IMR-90 (cell line): Measurements from ENCODE around the gene MSI2. TPM values are rescaled to one million over a fixed set of nuclear protein-coding genes. Genes with fewer than 3 reads are reported as not detected.

Experiments used
- ATAC-seq: fragments of 200-7000 bp; cut with Tn5 transposase; 2 replicates; pipeline ENCODE4 v1.9.1; 2020; ENCODE audit warnings: low read depth, mild to moderate bottlenecking, moderate library complexity
- BruUV-seq: library from RNA; stranded (reverse); fragments of 400-500 nt; replicated peaks from 2 replicates; lab custom pipeline; 2021; lab: Mats Ljungman, UMichigan
- CTCF ChIA-PET: fragments of 300-600 bp; formaldehyde crosslinking; extraction: SDS; loops from one replicate; lab custom pipeline; 2021; ENCODE audit warnings: antibody characterized with exemption; lab: Yijun Ruan, JAX
- POLR2A ChIA-PET: fragments of 300-600 bp; sonication (Branson Sonifier 250); formaldehyde crosslinking; loops from one replicate; lab custom pipeline; 2022; ENCODE audit warnings: antibody characterized with exemption; ENCODE audit not compliant: unreplicated experiment; lab: Charles Lee
- DNase-seq: peaks from one replicate; pipeline ENCODE4 v3.0.0; 2013
- H2AFZ ChIP-seq: replicated peaks from 2 replicates; pipeline ENCODE3; 2013; ENCODE audit warnings: low read length, mild to moderate bottlenecking; ENCODE audit not compliant: poor library complexity
- H2AK5ac ChIP-seq: 2 replicates; pipeline ENCODE4 v1.6.1; 2013; ENCODE audit warnings: low read depth, low read length, inconsistent platforms
- H2AK9ac ChIP-seq: replicated peaks from 2 replicates; pipeline ENCODE3; 2013; ENCODE audit warnings: mild to moderate bottlenecking, low read depth, low read length, moderate library complexity; ENCODE audit not compliant: poor library complexity
- H2BK120ac ChIP-seq: 2 replicates; pipeline ENCODE4 v1.6.1; 2013; ENCODE audit warnings: low read depth, low read length, inconsistent platforms
- H2BK15ac ChIP-seq: 3 replicates; pipeline ENCODE4 v1.6.1; 2013; ENCODE audit warnings: low read depth, low read length, inconsistent platforms
- H2BK20ac ChIP-seq: 2 replicates; pipeline ENCODE4 v1.6.1; 2013; ENCODE audit warnings: low read depth, mild to moderate bottlenecking, inconsistent platforms, low read length, moderate library complexity
- H2BK5ac ChIP-seq: 2 replicates; pipeline ENCODE4 v1.6.1; 2013; ENCODE audit warnings: mild to moderate bottlenecking, low read depth, low read length, inconsistent platforms; ENCODE audit not compliant: poor library complexity, severe bottlenecking
- H3K14ac ChIP-seq: replicated peaks from 2 replicates; pipeline ENCODE4 v1.6.1; 2013; ENCODE audit warnings: low read depth, low read length, inconsistent platforms
- H3K18ac ChIP-seq: 2 replicates; pipeline ENCODE4 v1.6.1; 2013; ENCODE audit warnings: low read depth, low read length, control low read depth
- H3K23ac ChIP-seq: 2 replicates; pipeline ENCODE4 v1.6.1; 2013; ENCODE audit warnings: low read depth, low read length, inconsistent platforms
- H3K27ac ChIP-seq: 2 replicates; pipeline ENCODE4 v1.5.1; 2013; ENCODE audit warnings: mild to moderate bottlenecking, control low read depth, low read length; ENCODE audit not compliant: insufficient read depth
- H3K27me3 ChIP-seq: 2 replicates; pipeline ENCODE4 v1.6.1; 2013; ENCODE audit warnings: low read length; ENCODE audit not compliant: control insufficient read depth, insufficient read depth
- H3K36me3 ChIP-seq: 2 replicates; pipeline ENCODE4 v1.6.1; 2013; ENCODE audit warnings: low read length, mixed read lengths; ENCODE audit not compliant: control insufficient read depth, insufficient read depth
- H3K4ac ChIP-seq: 2 replicates; pipeline ENCODE4 v1.6.1; 2013; ENCODE audit warnings: low read depth, low read length, inconsistent platforms
- H3K4me1 ChIP-seq: 2 replicates; pipeline ENCODE4 v1.6.1; 2013; ENCODE audit warnings: low read length, mixed read lengths; ENCODE audit not compliant: control insufficient read depth, insufficient read depth
- H3K4me2 ChIP-seq: 2 replicates; pipeline ENCODE4 v1.6.1; 2013; ENCODE audit warnings: low read depth, mild to moderate bottlenecking, control low read depth, low read length, moderate library complexity
- H3K4me3 ChIP-seq: 2 replicates; pipeline ENCODE4 v1.5.1; 2013; ENCODE audit warnings: low read depth, mild to moderate bottlenecking, control low read depth, low read length, moderate library complexity; ENCODE audit not compliant: insufficient read depth
- H3K56ac ChIP-seq: 2 replicates; pipeline ENCODE4 v1.6.1; 2013; ENCODE audit warnings: low read length, inconsistent platforms; ENCODE audit not compliant: insufficient read depth; ENCODE audit errors: extremely low read depth
- H3K79me1 ChIP-seq, 2 experiments: 2 replicates each; pipeline ENCODE4 v1.6.1; 2013; ENCODE audit warnings: low read length in 2 of 2, inconsistent platforms in 1 of 2, low read depth in 1 of 2
- H3K9ac ChIP-seq: 2 replicates; pipeline ENCODE4 v1.6.1; 2013; ENCODE audit warnings: low read depth, low read length, control low read depth
- H3K9me1 ChIP-seq: 2 replicates; pipeline ENCODE4 v1.6.1; 2013; ENCODE audit warnings: low read length, inconsistent platforms; ENCODE audit not compliant: insufficient read depth
- H3K9me3 ChIP-seq: 2 replicates; pipeline ENCODE4 v1.6.1; 2013; ENCODE audit warnings: low read length; ENCODE audit not compliant: control insufficient read depth, insufficient read depth
- H4K20me1 ChIP-seq: 2 replicates; pipeline ENCODE4 v1.6.1; 2013; ENCODE audit warnings: low read length, inconsistent platforms; ENCODE audit not compliant: insufficient read depth
- H4K5ac ChIP-seq: 2 replicates; pipeline ENCODE4 v1.6.1; 2013; ENCODE audit warnings: mild to moderate bottlenecking, low read depth, low read length, control low read depth
- H4K8ac ChIP-seq, 2 experiments: 2 replicates each; pipeline ENCODE4 v1.6.1; 2013; ENCODE audit warnings: low read depth in 2 of 2, low read length in 2 of 2, control low read depth in 1 of 2, inconsistent platforms in 1 of 2
- H4K91ac ChIP-seq: 2 replicates; pipeline ENCODE4 v1.6.1; 2013; ENCODE audit warnings: low read depth, low read length, inconsistent platforms; ENCODE audit not compliant: insufficient read depth
- FOS ChIP-seq: fragments of 150-350 bp; IDR thresholded peaks from 2 replicates; pipeline ENCODE4 v1.6.1; 2016; ENCODE audit warnings: low read depth, low read length
- WGBS, 2 experiments: methylation state at CpG; one replicate each; pipeline versions ENCODE4 v1.1.5 to v1.1.7; 2013; ENCODE audit warnings: missing lambda C conversion rate in 2 of 2; ENCODE audit not compliant: insufficient read length in 1 of 2; ENCODE audit errors: extremely low coverage in 2 of 2; 5-methylcytosine and 5-hydroxymethylcytosine counted together
- dilution Hi-C: fragments of 300-500 bp; cut with HindIII; formaldehyde crosslinking; loops from one replicate; pipeline ENCODE4 v1.14.3; 2018; ENCODE audit warnings: low sequenced_read_pairs; ENCODE audit not compliant: unreplicated experiment
- in situ Hi-C: fragments of 300-500 bp; cut with MboI; formaldehyde crosslinking; loops from 3 replicates; pipeline ENCODE4 v1.14.3; 2019; ENCODE audit warnings: low sequenced_read_pairs, inconsistent platforms, mixed read lengths
- intact Hi-C: fragments of 100-400 bp; cut with micrococcal nuclease; formaldehyde crosslinking; loops from 2 replicates; pipeline ENCODE4 v1.10.0; 2022
- polyA plus RNA-seq, 3 experiments: library from polyadenylated mRNA; depleted of rRNA; stranded (reverse); fragments of >200 nt; gene quantifications; 2 replicates each; pipeline ENCODE4 v1.2.3, GENCODE V29; 2012; ENCODE audit warnings: low replicate concordance in 1 of 3
- total RNA-seq: library from RNA; depleted of rRNA; stranded (reverse); fragments of >200 nt; gene quantifications from 2 replicates; pipeline ENCODE4 v1.2.3, GENCODE V29; 2012
- TF ChIP-seq, protein P1 (sequence below): conservative IDR thresholded peaks from 2 replicates; pipeline ENCODE4 v1.5.1; 2012; ENCODE audit warnings: mild to moderate bottlenecking, low read depth, low read length, improper control_type of control experiment

The MSI2 gene
- total and polyA plus RNA-seq, 2 of the 4 experiments (the other 2 are of a cell fraction): 13.0 to 16.0 TPM

DNA sequence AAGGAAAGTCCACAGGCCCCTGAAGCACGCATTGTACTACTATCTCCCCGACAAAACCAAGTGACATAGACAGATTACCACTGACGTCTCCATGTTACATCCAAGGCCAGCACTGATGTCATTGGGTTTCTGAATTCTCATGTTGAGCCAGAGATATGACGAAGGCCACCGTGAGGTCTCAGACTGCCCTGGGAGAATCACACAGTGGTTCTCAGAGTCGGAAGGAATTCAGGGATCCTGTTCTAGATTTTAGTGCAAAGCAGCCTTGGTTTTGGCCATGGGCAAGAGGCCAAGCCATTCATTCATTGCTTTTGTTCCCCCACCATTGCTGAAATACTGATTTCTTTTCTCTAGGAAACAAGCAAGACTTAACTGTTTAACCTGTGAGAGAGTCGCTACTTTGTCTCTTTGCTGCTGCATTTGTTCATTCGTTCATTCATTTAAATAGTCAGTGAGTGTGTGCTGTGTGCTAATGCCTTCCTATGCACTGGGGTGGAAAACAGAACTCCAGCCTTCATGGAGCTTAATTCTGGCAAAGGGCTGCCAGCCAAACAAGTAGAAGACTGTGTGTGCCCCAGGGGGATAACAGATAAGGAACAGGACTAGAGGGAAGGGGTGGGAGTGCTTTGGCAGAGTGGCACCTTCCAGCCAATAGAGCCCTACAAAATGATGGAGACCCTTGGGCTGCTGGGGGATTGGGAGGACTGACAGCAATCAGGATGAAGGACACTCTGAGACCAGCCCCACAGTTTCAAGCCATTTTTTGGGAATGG, 222.3 kb downstream of the MSI2 start:
- H3K18ac ChIP-seq: no peak overlapping the region
- 0 out of 2 replicates have a peak overlapping the region, but pooled peaks have one; percentile 8 for H2AK5ac ChIP-seq
- H4K20me1 ChIP-seq: peaks cover 5% of the 10 kb centered on the region
- ChIA-PET CTCF (no interaction called here), POLR2A (no interaction called here)
- peaks cover 17% of the 10 kb centered on the region for H3K9me1 ChIP-seq
- no peak overlapping the region for H2BK120ac ChIP-seq
- no peak overlapping the region for H4K91ac ChIP-seq
- intact Hi-C loops: no loop called here
- no TSS peak for BruUV-seq
- no peak overlapping the region for H3K9ac ChIP-seq
- no peak overlapping the region for H2BK20ac ChIP-seq
- no peak overlapping the region for H2AFZ ChIP-seq
- 95% methylated on average over 3 of the region's 8 CpGs; no CpG with 5 or more reads in 1 of the 2 experiments for WGBS, 2 experiments
- no peaks in the 10 kb centered on the region for H3K36me3 ChIP-seq
- H3K9me3 ChIP-seq: no peaks in the 10 kb centered on the region
- in situ Hi-C loops: no loop called here
- TF ChIP-seq, protein P1, sequence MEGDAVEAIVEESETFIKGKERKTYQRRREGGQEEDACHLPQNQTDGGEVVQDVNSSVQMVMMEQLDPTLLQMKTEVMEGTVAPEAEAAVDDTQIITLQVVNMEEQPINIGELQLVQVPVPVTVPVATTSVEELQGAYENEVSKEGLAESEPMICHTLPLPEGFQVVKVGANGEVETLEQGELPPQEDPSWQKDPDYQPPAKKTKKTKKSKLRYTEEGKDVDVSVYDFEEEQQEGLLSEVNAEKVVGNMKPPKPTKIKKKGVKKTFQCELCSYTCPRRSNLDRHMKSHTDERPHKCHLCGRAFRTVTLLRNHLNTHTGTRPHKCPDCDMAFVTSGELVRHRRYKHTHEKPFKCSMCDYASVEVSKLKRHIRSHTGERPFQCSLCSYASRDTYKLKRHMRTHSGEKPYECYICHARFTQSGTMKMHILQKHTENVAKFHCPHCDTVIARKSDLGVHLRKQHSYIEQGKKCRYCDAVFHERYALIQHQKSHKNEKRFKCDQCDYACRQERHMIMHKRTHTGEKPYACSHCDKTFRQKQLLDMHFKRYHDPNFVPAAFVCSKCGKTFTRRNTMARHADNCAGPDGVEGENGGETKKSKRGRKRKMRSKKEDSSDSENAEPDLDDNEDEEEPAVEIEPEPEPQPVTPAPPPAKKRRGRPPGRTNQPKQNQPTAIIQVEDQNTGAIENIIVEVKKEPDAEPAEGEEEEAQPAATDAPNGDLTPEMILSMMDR: no peak
- no peak for TF ChIP-seq FOS
- H2BK5ac ChIP-seq: no peak overlapping the region
- no peak overlapping the region for H3K23ac ChIP-seq
- peaks cover 7 to 19% of the 10 kb centered on the region in 2 experiments for H3K79me1 ChIP-seq
- H3K4me1 ChIP-seq: peaks cover 22% of the 10 kb centered on the region
- ATAC-seq (no peak), DNase-seq (no peak)
- H4K8ac ChIP-seq: no peak overlapping the region
- H2AK9ac ChIP-seq: no peak overlapping the region
- no peak overlapping the region for H3K27ac ChIP-seq
- no peak overlapping the region for H3K4me3 ChIP-seq
- no peak overlapping the region for H3K56ac ChIP-seq
- H2BK15ac ChIP-seq: no peak overlapping the region
- no peak overlapping the region for H3K4ac ChIP-seq
- H3K4me2 ChIP-seq: no peak overlapping the region
- H3K14ac ChIP-seq: no peak overlapping the region
- H3K27me3 ChIP-seq: no peaks in the 10 kb centered on the region
- dilution Hi-C loops: no loop called here
- no peak overlapping the region for H4K5ac ChIP-seq
